Measurements from ENCODE around the gene GAL3ST1. TPM values are rescaled to one million over a fixed set of nuclear protein-coding genes. Genes with fewer than 3 reads are reported as not detected.

The GAL3ST1 gene
- total RNA-seq, 1 donor from 2014 or later = 102 TPM

Other genes with a start within 250 kb of the GAL3ST1 start
- 48.4 TPM for gene TBC1D10A, start 247.7 kb downstream of the GAL3ST1 start, total RNA-seq
- gene SF3A1, start 217.8 kb downstream of the GAL3ST1 start, total RNA-seq = 179 TPM
- 6.5 TPM for gene CCDC157, start 217.7 kb downstream of the GAL3ST1 start, total RNA-seq
- 31.2 TPM for gene RNF215, start 187.3 kb downstream of the GAL3ST1 start, total RNA-seq
- 35.4 TPM for gene SEC14L2, start 177.6 kb downstream of the GAL3ST1 start, total RNA-seq
- 20.0 TPM for gene MTFP1, start 148.9 kb downstream of the GAL3ST1 start, total RNA-seq
- not detected for gene SEC14L3, start 102.6 kb downstream of the GAL3ST1 start, total RNA-seq
- 0.20 TPM for gene SEC14L4, start 69.0 kb downstream of the GAL3ST1 start, total RNA-seq
- gene SEC14L6, start 27.9 kb downstream of the GAL3ST1 start, total RNA-seq = 6.0 TPM
- 62.6 TPM for gene PES1, start 17.2 kb upstream of the GAL3ST1 start, total RNA-seq
- 186 TPM for gene TCN2, start 32.5 kb upstream of the GAL3ST1 start, total RNA-seq
- gene SLC35E4, start 61.1 kb upstream of the GAL3ST1 start, total RNA-seq = 4.6 TPM
- 24.2 TPM for gene DUSP18, start 93.2 kb upstream of the GAL3ST1 start, total RNA-seq
- 10.4 TPM for gene OSBP2, start 120.2 kb upstream of the GAL3ST1 start, total RNA-seq